Skin epidermis (tissue), 12 donors: ENCODE results near the gene LPCAT3.

ENCODE experiments used
- H3K27ac ChIP-seq, 21 experiments: fragments of 200-600 bp; sonication (generic) in 11 of 21; one replicate each; pipeline ENCODE4 v1.5.0; 2020; ENCODE audit warnings: mild to moderate bottlenecking in 3 of 21, inconsistent platforms in 2 of 21, moderate library complexity in 2 of 21
- H3K4me3 ChIP-seq, 7 experiments: fragments of 200-600 bp; sonication (generic) in 2 of 7; one replicate each; pipeline ENCODE4 v1.5.0; 2020; ENCODE audit warnings: inconsistent platforms in 2 of 7, mild to moderate bottlenecking in 2 of 7, moderate library complexity in 1 of 7

Gene LPCAT3

DNA sequence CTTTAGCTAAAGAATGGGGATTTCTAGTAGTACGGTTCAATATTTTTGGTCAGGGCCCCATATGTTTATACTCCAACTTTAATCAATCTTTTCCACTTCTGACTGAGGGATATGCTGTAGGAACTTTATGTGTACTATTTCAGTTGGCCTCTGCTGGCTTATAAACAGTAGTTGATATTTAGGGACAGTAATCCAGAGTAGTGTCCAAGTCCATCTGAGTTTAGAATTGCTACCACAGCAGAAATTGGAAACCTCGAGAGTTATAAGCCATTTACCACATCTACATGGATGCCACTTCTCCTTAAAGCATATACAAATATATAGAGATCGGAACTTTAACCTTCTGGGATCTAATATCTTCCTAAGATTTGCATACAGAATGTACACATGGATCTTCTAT lies 11.6 kb downstream of the LPCAT3 start:
- Histone ChIP-seq H3K4me3 (no peak overlapping the region), H3K27ac (no peak overlapping the region)

DNA sequence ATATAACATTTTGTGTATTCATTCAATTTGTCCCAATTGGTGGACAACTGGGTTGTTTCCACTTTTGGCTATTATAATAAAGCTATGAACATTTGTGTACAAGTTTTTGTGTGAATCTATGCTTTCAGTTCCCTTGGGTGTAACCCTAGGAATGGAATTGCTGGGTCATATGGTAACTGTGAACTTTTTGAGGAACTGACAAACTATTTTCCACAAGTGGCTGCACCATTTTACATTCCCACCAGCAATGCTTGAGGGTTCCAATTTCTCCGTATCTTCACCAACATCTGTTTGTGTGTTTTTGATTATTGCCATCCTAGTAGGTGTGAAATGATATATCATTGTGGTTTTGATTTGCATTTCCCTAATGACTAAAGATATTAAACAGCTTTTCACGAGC lies 13.0 kb downstream of the LPCAT3 start:
- Histone ChIP-seq H3K4me3 (no peak overlapping the region), H3K27ac (no peak overlapping the region)

DNA sequence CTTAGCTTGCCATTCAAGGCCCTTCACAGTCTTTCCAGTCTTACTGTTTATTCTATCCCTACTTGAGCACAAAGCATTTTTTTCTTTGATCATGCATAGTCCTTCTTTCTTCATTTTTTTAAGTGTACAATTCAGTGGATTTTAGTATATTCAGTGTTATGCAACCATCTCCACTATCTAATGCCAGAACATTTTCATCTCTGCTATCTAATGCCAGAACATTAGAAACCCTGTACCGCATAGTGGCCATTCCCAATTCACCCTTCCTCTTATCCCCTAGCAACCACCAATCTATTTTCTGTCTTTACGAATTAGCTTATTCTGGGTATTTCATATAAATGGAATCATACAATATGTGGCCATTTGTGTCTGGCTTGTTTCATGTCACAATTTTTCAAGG lies 13.4 kb downstream of the LPCAT3 start:
- no peak overlapping the region for H3K4me3 ChIP-seq
- H3K27ac ChIP-seq = no peak overlapping the region

DNA sequence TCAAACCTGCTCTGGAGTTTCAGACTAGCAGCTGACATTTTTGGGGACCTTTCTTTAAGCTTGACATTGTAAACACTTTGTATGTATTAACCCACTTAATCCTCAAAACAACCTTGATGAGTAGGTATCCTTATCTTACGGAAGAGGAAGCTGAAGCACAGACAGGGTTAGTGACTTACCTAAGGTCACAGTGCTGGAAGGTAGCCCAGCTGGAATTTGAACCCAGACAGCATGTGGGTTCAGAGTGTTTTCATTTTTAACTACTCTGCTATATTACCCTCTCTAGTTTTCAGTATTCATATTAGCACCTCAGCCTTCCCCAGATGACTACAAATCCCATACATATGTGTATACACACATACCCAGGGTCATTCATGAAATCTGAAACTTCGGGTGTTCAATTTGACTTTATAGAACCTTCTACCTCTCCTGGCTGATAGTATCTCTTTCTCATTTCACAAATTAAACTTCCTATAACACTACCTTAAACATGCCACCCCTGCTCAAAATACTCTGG lies 13.9 kb downstream of the LPCAT3 start:
- no peak overlapping the region for H3K27ac ChIP-seq
- no peak overlapping the region for H3K4me3 ChIP-seq

DNA sequence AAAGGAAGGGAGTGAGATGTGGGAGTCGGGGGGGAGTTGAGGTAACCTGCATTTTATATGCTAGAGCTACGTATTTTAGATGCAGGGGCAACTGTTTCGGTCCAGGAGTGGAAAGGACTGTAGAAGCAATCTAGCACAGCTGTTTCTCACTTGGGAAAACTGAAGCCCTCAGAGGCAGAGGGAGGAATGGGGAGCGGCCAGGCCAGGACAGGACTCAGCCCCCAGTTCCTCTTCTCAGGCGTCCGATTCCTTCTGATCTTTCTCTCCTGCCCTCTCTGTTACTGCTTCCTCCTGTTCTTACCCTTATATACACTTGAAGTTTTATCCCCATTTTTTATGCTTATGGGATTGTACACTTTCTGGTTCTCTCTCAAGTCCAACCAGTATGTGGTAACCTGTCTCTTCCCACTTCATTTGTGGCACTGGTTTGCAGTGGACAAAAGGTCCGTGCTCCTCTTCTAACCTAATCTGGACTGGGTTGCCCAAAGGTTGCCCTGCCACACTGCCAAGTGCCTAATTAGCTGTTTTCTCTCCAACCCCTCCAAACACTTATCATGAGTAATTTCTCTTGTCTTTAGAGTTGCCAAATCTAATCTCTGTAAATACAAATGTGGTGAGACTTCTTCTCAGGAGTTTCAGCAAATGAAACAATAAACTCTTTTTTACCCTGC lies 16.2 kb downstream of the LPCAT3 start:
- no peak overlapping the region for H3K27ac ChIP-seq

DNA sequence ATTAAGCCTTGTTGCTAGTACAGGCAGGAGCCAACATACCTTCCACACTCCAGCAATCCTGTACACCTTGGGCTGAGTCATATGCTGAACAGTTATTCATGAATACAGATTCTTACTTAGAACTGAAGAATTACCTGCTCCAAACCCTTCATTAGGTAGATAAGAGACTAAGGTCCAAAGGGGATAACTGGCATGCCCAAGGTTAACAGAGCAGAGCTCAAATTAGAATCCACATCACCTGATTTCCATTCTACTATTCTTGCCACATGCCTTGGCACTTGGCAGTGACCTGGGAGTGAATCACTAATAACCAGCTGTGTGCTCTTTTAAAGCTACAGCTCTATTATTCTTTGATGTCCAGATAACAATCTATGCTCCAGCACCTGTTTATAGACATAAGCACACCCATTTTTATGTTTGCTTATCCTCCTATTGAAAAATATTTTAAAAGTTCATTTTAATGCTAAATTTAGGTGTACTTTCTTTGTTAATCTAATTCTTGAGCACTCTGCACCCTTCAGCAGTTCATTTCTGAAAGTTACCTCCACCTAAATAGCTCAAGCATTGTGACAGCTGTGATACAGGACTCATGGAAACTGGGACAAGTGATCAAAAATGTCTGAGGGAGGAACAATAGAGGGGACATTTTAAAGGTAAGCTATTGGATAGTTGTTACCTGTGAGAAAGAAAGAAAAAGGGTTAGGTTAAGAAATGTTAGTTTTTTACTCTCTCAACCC lies 19.4 kb downstream of the LPCAT3 start:
- Histone ChIP-seq H3K4me3 (no peak overlapping the region), H3K27ac (no peak overlapping the region)

More for the DNA sequence above, 16.2 kb downstream of the LPCAT3 start:
- H3K4me3 ChIP-seq = no peak overlapping the region

DNA sequence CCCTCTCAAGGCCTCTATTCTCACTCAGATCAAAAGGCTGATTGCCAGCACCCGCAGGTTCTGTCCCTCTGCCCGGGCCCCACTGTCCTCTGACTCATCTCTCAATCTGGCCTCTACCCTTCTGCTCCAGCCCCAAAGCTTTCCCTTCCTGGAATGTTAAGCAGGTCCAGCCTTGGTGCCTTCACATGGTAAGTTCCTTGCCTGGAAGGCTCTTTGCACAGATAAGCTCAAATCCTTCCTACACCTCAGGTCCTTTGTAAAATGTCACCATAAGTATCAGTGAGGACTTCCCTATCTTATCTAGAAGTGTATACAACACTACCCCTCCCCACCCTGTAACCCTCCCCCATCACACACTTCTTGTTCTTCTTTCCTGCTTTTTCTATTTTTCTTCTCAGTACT lies 22.2 kb downstream of the LPCAT3 start:
- Histone ChIP-seq H3K27ac (no peak overlapping the region), H3K4me3 (no peak overlapping the region)

DNA sequence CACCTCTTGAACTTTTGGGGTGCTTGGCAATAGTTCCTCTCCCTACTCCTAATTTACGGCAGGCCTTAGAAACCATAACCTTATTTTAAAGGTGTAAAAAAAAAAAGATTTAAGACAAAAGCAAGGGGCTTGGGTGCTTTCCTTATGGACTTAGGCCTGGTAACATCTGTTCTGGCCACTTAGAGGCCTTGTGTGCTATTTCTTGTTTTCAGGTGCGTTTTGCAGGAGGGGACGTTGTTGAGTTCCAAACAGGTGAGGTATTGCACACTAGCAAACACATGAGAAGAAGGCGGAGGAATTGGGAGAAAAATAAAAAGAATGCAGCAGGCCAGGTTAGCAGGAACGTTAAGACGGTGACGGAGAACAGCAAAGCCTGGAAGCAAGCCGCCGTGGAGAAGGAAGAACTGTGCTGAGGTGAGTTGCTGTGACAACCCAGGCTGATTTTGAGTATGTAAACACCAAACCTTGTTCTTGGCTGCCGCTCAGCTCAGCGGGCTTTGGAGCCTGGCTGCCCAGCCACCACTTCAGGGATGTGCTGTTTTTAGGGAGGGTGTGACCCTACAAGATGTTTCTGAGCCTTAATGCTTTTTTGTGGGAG lies 30.2 kb downstream of the LPCAT3 start:
- Histone ChIP-seq H3K27ac (peak overlapping the region in 6 of 21 experiments; percentile 3 to 52 (median 37)), H3K4me3 (no peak overlapping the region)

DNA sequence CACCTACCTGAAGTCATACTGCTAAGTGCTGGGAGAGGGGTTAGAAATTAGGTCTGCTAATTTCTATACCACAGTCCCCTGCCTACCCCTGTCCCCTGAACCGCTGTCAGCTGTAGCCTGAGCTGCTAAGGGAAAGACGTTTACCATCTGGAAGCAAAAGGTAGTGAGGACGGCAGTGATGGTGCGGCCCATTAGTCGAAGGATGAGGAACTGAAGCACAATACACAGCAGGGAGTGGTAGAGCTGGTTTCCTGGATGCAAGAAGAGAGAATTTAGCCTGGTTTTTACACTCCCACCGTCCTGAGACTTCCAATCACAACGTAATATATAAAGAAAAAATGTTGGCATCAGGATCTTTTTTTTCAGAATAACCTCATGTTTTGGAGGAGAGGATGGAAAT lies 35.7 kb downstream of the LPCAT3 start:
- Histone ChIP-seq H3K4me3 (no peak overlapping the region), H3K27ac (no peak overlapping the region)

DNA sequence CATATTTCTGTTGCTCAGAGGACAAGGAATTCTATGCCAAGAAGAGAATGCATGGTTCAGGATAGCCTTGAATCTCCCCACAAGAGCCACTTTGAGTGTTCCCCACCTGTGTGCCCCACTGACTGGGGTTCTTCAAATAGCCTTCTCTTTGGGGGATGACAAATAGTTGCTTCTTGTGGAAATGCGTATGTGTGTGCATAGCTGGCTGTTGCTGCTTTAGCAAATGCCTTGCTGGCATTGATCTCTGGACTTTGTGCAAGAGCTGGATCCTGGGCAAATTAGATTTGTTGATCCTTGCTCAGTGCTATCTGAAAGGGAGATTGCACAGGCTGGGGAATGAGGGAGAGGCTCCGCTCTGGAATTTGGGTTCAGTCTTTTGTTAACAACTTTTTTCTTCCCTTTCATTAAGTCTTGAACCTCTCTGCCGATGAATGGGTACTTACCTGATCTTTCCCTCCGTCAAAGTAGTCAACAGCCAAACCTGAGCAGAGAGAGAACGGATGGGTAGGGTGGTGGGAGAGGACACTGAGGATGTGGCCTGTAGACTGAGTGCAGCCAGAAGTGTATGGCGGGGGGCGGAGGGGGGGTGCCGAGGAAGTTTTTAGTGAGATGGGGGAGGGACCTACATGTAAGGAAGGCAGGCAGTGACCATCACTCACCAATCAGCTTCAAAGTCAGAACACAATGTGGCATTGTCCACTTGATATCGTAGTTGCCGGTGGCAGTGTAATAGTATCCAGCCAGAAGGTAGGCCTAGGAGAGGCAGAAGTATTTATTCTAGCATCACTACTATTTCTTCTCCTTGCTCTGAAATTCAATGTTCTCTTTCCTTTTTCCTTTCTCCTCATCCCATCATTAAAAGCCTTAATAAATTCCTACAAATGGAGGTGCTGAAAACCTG lies 36.9 kb downstream of the LPCAT3 start:
- no peak overlapping the region for H3K27ac ChIP-seq
- no peak overlapping the region for H3K4me3 ChIP-seq

DNA sequence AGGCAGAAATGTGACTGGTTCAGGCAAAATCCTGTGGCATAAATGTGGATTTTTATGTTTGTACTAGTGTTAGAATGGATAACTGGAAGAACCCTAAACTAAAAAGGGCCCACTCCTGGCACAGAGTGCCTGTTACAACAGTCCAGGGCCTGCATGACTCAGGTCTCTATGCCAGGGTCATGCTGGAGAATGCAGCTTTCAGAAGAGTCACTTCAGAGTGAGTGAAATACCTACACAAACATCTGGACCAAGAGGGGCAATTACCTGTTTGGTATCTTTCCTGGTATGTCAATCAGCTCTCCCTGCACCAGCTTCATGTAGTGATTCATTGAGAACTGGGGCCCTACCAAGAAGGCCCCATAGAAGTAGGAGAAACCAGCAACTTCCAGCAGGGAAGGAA lies 37.5 kb downstream of the LPCAT3 start:
- H3K27ac ChIP-seq = no peak overlapping the region

DNA sequence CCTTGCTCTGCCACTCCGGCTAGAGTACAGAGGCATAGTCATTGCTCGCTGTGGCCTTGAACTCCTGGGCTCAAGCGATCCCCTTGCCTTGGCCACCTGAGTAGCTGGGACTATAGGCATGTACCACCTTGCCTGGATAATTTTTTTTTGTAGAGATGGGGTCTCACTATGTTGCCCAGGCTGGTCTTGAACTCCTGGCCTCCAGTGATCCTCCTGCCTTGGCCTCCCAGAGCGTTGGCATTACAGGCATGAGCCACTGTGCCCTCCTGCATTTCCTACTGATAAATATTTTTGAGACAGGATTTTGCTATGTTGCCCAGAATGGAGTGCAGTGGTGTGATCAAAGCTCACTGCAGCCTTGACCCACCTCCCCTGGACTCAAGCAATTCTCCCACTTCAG lies 38.2 kb downstream of the LPCAT3 start:
- Histone ChIP-seq H3K27ac (no peak overlapping the region), H3K4me3 (no peak overlapping the region)

More for the DNA sequence above, 37.5 kb downstream of the LPCAT3 start:
- H3K4me3 ChIP-seq = no peak overlapping the region

DNA sequence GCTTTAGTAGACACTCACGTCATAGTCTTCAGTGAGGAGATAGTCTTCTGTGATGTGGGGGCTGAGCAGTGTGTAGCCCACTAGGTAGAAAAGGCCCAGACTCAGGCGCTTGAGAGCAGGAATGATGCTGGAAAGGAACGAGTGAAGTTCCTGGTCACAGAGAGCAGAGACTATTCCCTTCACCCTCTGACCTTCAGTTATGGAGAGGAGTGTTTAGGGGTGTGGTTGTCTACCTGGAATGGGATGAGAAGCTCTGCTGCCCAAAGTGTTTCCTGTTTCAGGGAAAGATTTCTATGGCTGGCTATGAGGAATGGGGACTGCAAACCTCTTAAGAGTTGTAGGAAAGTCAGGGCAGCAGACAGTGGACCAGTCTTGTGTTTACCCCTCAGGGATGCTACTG lies 38.8 kb downstream of the LPCAT3 start:
- Histone ChIP-seq H3K4me3 (no peak overlapping the region), H3K27ac (peak overlapping the region in 2 of 21 experiments; percentile 8 to 19)

DNA sequence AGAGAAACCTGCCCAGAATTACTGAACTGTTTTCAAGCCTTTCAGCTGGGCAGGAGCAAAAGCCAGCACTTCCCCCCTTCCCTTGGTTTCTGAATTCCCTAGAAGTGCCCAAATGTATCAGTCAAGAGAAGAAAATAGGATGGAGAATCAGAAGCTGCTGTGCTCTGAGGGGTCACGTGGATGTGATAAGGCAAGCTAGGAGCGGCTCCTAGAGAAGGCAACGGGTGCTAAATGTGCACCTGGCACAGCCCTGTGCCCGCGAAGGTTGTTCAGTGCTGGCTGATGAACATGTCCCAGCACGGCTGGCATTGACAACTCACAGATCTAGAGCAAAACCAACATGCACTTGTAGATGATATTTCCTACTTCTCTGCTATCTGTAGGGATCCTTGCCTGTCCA lies 39.3 kb downstream of the LPCAT3 start:
- H3K4me3 ChIP-seq = no peak overlapping the region
- peak overlapping the region in 7 of 21 experiments; percentile 8 to 58 (median 32) for H3K27ac ChIP-seq

DNA sequence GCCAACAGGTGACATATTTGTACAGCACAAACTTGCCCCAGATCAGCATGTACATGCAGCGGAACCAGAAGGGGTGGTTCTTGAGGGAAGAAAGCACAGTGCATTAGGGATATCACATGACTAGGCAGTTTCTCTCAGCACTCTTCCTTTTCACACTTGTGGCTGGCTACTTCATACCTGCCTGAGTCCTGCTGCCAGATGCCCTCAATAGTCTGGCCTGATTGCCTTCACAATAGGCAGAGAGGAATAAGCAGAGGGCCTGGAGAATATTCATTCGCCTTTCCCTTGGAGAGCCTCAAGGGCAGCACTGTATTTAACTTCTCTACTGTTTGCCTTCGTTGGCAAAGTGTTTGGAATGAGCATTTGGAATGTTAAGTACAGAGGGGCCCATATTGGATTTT lies 39.7 kb downstream of the LPCAT3 start:
- peak overlapping the region in 9 of 21 experiments; percentile 8 to 58 (median 32) for H3K27ac ChIP-seq
- no peak overlapping the region for H3K4me3 ChIP-seq

DNA sequence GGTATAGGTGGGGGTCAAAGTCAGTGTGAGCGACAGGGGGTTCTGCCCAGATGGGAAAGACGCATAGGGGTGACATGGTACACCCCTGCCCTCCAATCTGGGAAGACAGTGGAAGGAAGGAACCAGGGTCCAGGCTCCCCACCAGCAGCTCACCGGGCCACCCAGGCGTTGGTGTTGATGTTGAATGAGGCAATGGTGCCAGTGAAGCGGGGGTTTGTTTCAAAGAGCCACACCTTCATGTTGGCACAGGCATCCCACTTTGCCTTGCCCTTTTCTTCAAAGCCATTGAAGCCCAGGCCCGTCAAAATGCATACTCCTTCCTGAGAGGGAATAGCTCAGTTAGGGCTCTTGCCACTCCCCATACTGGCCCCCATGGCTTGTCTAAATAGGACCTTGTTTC lies 40.1 kb downstream of the LPCAT3 start:
- Histone ChIP-seq H3K4me3 (no peak overlapping the region), H3K27ac (peak overlapping the region in 5 of 21 experiments; percentile 13 to 52 (median 32))

DNA sequence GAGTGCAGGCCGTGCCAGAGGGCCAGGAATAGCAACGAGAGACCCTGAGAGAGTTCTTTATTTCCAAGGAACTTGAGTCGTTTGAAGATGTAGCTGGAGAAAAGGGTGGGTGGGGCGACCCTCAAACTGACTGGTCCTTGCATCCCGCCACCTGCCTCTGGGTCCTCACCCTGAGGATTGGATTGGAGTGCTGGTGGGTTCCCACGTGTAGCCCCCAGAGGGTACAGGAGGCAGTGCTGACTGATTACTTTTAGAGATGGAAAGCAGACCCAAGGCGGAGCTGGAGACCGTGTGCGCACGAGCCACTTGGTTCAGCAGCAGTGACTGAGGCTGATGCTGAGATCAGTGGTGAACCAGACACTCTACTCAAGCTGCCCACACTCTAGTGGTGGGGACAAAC lies 40.6 kb downstream of the LPCAT3 start:
- Histone ChIP-seq H3K27ac (no peak overlapping the region), H3K4me3 (no peak overlapping the region)

DNA sequence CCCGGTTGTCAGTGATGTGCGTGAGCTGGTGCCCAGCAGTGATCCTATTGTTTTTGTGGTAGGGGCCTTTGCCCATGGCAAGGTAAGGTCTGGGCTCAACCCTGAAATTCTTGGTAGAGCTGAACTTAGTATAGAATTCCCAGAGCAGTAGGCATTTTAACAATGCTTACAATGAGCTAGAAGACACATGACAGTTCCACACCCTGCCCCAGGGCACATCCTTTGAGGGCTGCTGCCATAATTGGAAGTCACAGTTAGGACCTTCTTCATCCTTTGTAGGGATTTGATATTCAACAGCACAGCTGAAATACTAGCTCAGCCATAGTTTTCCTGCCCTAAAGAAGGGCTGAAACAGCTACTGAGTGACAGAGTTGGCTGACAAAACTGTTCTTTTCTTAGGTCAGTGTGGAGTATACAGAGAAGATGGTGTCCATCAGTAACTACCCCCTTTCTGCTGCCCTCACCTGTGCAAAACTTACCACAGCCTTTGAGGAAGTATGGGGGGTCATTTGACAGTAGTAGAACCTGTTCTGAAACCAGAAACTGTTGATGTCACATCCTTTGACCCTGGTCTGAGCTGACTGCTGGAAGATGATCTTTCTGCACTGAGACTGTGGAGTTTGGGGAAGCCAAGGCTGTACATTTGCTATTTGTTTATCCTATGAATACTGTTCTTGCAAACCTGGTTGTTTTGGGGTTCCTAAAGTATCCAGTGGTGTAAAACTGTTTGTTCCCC lies 42.8 kb downstream of the LPCAT3 start:
- no peak overlapping the region for H3K27ac ChIP-seq

DNA sequence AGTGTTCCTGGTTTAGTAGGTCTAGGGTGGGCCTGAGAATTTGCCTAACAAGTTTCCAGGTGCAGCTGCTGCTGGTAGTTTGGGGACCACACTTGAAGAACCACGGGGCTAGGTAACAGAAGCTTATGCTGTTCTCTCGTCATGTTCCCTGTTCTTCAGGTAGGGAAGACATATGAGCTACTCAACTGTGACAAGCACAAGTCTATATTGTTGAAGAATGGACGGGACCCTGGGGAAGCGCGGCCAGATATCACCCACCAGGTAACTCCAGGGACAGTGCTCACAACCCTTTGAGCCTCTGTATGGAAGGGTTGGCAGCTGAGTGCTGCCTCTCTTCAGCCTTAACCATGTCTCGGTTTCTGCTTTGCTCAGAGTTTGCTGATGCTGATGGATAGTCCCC lies 44.1 kb downstream of the LPCAT3 start:
- H3K4me3 ChIP-seq = no peak overlapping the region
- H3K27ac ChIP-seq = no peak overlapping the region

More for the DNA sequence above, 42.8 kb downstream of the LPCAT3 start:
- H3K4me3 ChIP-seq = no peak overlapping the region
